MV-4-11 (cell line): ENCODE data around the gene BFSP1.

ENCODE experiments used
- DNase-seq: peaks from one replicate; lab custom pipeline; 2025; lab: John Stamatoyannopoulos, UW

The BFSP1 gene

DNA sequence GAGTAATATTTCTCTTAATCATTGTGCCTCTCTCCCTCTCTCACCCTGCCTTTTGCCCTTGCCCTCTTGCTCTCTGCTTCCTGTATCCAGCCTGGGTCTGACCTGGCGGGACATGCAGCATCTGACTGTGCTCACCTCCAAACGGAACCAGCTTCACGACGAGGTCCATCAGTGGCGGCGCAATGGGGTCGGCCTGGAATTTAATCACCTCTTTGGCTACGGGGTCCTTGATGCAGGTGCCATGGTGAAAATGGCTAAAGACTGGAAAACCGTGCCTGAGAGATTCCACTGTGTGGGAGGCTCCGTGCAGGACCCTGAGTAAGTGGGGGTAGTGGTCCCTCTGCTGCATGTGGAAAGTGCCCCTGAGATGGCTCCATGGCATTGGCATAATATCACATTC lies 65.9 kb downstream of the BFSP1 start:
- no peak for DNase-seq

GRCh38 chr20:17463711-17464110 lies 67.5 kb downstream of the BFSP1 start:
- DNase-seq, result no peak

GRCh38 chr20:17461941-17462340 lies 69.2 kb downstream of the BFSP1 start:
- DNase-seq, result no peak

- DNase-seq, result no peak
These were observed 71.1 kb downstream of the BFSP1 start for GRCh38 chr20:17460119-17460518.

DNA sequence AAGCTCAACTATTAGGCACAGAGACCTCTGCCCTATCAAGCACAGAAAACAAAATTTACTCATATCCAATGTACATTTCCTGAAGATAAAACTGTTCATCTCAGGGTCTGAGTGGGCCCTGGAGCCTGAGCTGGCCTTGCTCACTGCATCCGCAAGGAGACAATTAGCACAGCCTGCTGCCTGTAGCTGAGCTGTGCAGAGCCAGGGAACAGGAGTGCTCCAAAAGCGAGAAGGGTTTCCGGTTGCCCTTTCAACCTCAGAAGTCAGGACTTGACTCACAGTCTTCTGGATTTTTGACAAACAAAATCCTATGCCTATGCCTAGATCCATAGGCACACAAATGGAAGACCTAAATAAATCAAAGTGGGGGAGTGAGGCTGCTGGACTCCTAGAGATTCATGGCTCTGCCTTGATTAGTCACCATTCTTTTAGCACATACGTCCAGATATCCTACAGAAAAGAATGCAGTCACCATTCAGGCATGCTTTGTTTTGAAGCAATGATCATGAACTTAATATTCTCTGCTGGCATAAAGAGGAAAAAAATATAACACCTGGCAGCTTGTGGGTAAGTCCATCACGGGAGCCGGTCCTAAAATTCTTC lies 73.5 kb downstream of the BFSP1 start:
- no peak for DNase-seq

GRCh38 chr20:17457079-17457478 lies 74.1 kb downstream of the BFSP1 start:
- DNase-seq, result no peak

GRCh38 chr20:17456279-17456678 lies 74.9 kb downstream of the BFSP1 start:
- DNase-seq, result no peak

- DNase-seq, result no peak
These were observed 77.6 kb downstream of the BFSP1 start for GRCh38 chr20:17453592-17453991.

DNA sequence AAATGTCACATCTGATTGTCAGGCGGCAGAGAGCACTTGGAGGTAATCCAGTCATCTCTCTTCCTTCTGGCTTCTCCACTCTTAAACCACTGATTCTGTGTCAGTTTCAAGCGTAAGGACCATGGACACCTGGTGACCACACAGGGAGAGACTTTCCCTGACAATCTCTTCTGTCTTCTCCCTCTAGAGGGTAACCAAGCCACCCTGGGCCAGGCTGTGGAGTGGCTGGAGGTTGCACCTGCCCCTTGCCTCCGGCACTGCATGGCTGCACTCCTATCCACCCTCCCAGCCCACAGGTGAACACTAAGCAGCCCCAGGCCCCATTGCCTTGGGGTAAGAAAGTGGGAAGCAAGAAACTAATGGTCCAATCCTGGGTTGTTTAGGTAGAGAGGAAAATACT lies 78.7 kb downstream of the BFSP1 start:
- no peak for DNase-seq

GRCh38 chr20:17449031-17449430 lies 82.1 kb downstream of the BFSP1 start:
- no peak for DNase-seq

GRCh38 chr20:17448071-17448470 lies 83.1 kb downstream of the BFSP1 start:
- no peak for DNase-seq

GRCh38 chr20:17446171-17446570 lies 85.0 kb downstream of the BFSP1 start:
- no peak for DNase-seq

- no peak for DNase-seq
These were observed 85.6 kb downstream of the BFSP1 start for GRCh38 chr20:17445543-17445942.

DNA sequence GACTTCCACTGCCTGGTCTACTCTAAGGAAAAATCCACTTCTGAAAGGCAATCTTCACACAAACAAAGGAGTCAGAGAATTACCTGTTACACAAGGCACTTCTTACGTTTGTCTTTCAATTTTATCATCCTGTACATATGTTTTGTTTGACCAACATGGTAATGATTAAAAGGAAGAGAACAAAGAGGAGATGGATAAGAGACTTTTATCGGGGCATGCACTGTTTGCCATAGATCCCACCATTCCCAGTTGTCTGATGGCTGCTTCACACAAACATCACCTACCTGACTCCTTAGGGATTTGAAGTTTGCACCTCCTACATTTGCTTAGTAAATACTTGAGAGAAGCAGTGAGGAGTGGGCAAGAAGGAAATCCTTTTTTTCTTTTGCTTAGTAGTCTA lies 87.1 kb downstream of the BFSP1 start:
- no peak for DNase-seq
